Heart right ventricle (tissue), 16 donors: ENCODE measurements around the gene AGAP1. TPM values are rescaled to one million over a fixed set of nuclear protein-coding genes. Genes with fewer than 3 reads are reported as not detected.

ENCODE experiments used
- ATAC-seq, 8 donors: fragments of 200-7000 bp; cut with Tn5 transposase; one replicate each; pipeline ENCODE4 v1.9.1; 2020; ENCODE audit warnings: mild to moderate bottlenecking in 8 of 8, moderate library complexity in 8 of 8, moderate number of reproducible peaks in 1 of 8
- DNase-seq, 2 donors: peaks; one replicate each; pipeline ENCODE4 v3.0.0-alpha.2; 2020
- H3K27ac ChIP-seq, 10 donors: fragments of 200-600 bp; sonication (generic) in 2 of 10; one replicate each; pipeline versions ENCODE4 v1.5.0 to v1.8.0; 2020 to 2022; ENCODE audit warnings: mild to moderate bottlenecking in 3 of 10
- H3K27me3 ChIP-seq, 7 donors: fragments of 200-600 bp; one replicate each; pipeline ENCODE4 v1.8.0; 2021 to 2022; ENCODE audit warnings: mild to moderate bottlenecking in 2 of 7
- H3K36me3 ChIP-seq, 9 donors: fragments of 200-600 bp; sonication (generic) in 1 of 9; one replicate each; pipeline versions ENCODE4 v1.5.0 to v1.8.0; 2020 to 2022; ENCODE audit warnings: mild to moderate bottlenecking in 2 of 9
- H3K4me1 ChIP-seq, 9 donors: fragments of 200-600 bp; sonication (generic) in 1 of 9; one replicate each; pipeline versions ENCODE4 v1.5.0 to v1.8.0; 2020 to 2022; ENCODE audit warnings: mild to moderate bottlenecking in 4 of 9
- H3K4me3 ChIP-seq, 10 donors: fragments of 200-600 bp; sonication (generic) in 2 of 10; one replicate each; pipeline versions ENCODE4 v1.5.0 to v1.8.0; 2020 to 2022; ENCODE audit warnings: mild to moderate bottlenecking in 7 of 10, moderate library complexity in 2 of 10
- H3K9me3 ChIP-seq, 11 donors: fragments of 200-600 bp in 10 of 11; sonication (generic) in 2 of 11; one replicate each; pipeline versions ENCODE4 v1.5.0 to v1.8.0; 2013 to 2022; ENCODE audit warnings: mild to moderate bottlenecking in 2 of 11, control low read depth in 1 of 11, moderate library complexity in 1 of 11
- CTCF ChIP-seq, 9 donors: fragments of 200-600 bp; sonication (generic) in 2 of 9; IDR thresholded peaks; one replicate each; pipeline versions ENCODE4 v1.5.0 to v1.8.0; 2021 to 2022; ENCODE audit warnings: antibody characterized with exemption in 9 of 9, mild to moderate bottlenecking in 5 of 9, moderate library complexity in 1 of 9
- WGBS, 2 donors: extraction: QIAGEN DNeasy Blood & Tissue Kit; methylation state at CpG; one replicate each; pipeline ENCODE4 v1.1.7; 2013; ENCODE audit warnings: inconsistent platforms in 1 of 2; 5-methylcytosine and 5-hydroxymethylcytosine counted together
- intact Hi-C, 10 donors: fragments of 100-400 bp; cut with DNase I; formaldehyde crosslinking; loops; one replicate each; pipeline versions ENCODE4 v1.11.1 to v1.14.2; 2022
- polyA plus RNA-seq, 2 donors: library from polyadenylated mRNA; stranded (reverse); fragments of 200-250 nt; gene quantifications; one replicate each; pipeline ENCODE4 v1.2.3, GENCODE V29; 2013
- total RNA-seq, 10 donors: library from RNA; stranded (reverse); fragmentation: NEBNext Ultra II Directional in 3 of 10; extraction: Animal tissue kit (Norgen Biotek cat#: 25700) in 3 of 10; gene quantifications; one replicate each; pipeline versions ENCODE4 v1.2.1 to v1.2.4, GENCODE V29; 2021 to 2023
- donor health status: Arrhythmogenic right ventricular cardiomyopathy.
- donor health status: ischemic (EF 13 %, LVEDD 7.1; RV severe dilation, severe dysfunction).
- donor health status: healthy with polysubstance abuse.
- donor health status: DM: no; HTN: yes; CAD: no.
- donor health status: DM: no; HTN: no; CAD: no.
- donor health status: ischemic (EF 25% LVEDD 6.9; RV normal size, moderate dysfunction).
- donor health status: ischemic (EF 25% LVEDD 5.7; RV mildly dilated, moderate dysfunction).
- donor health status: healthy.
- donor health status: DM: yes; HTN: yes; CAD: no.
- donor health status: Ischemic cardiomyopathy.
- donor health status: ischemic (EF 35%, LVEDD 5.7; RV mildly dilated, moderate dysfunction).
- donor health status: nonischemic (EF 11% LVEDD 7.7; RV severe dilation, severe dysfunction).
- donor health status: DM: yes; HTN: yes; CAD: no.
- donor health status: PGD.
- donor health status: ischemic (EF 29% LVEDD 5.4; RV normal size, mild dysfunction).
- donor health status: nonischemic (EF 23%, LVEDD 6.1; RV moderate dilation, normal function).

The AGAP1 gene
- total and polyA plus RNA-seq, 12 donors: 3.5 to 29.2 (median 19.4) TPM

GRCh38 chr2:235566931-235567495 lies 73.2 kb downstream of the AGAP1 start:
- Histone ChIP-seq H3K4me1 (peaks cover 2 to 37% (median 21%) of the 10 kb centered on the region in 9 donors), H3K27me3 (no peaks in the 10 kb centered on the region), H3K4me3 (no peak overlapping the region), H3K36me3 (peaks cover 0 to 11% (median 0%) of the 10 kb centered on the region in 9 donors), H3K9me3 (peaks cover 0 to 10% (median 7%) of the 10 kb centered on the region in 11 donors), H3K27ac (no peak overlapping the region)
- intact Hi-C loops: no loop called here
- 79 to 85% methylated on average over 10 of the region's 10 CpGs for WGBS, 2 donors
- ATAC-seq (no peak), DNase-seq (no peak)
- TF ChIP-seq CTCF (IDR thresholded peaks at IDR 0.05): no peak

GRCh38 chr2:235567842-235568241 lies 74.0 kb downstream of the AGAP1 start:
- intact Hi-C loops: no loop called here
- H3K4me3 ChIP-seq: no peak overlapping the region
- TF ChIP-seq CTCF (IDR thresholded peaks at IDR 0.05): no peak
- ATAC-seq (no peak), DNase-seq (no peak)
- H3K27me3 ChIP-seq: no peaks in the 10 kb centered on the region
- no peak overlapping the region for H3K27ac ChIP-seq
- peaks cover 0 to 11% (median 0%) of the 10 kb centered on the region in 9 donors for H3K36me3 ChIP-seq
- WGBS, 2 donors: 83 to 95% methylated on average over 5 of the region's 5 CpGs
- peaks cover 0 to 10% (median 7%) of the 10 kb centered on the region in 11 donors for H3K9me3 ChIP-seq
- H3K4me1 ChIP-seq: peaks cover 2 to 29% (median 19%) of the 10 kb centered on the region in 9 donors

- peaks cover 0 to 11% (median 0%) of the 10 kb centered on the region in 9 donors for H3K36me3 ChIP-seq
- H3K9me3 ChIP-seq: peaks cover 0 to 10% (median 7%) of the 10 kb centered on the region in 11 donors
- H3K27ac ChIP-seq: no peak overlapping the region
- H3K4me1 ChIP-seq: peaks cover 2 to 28% (median 18%) of the 10 kb centered on the region in 9 donors
- DNase-seq (no peak), ATAC-seq (no peak)
- no peaks in the 10 kb centered on the region for H3K27me3 ChIP-seq
- intact Hi-C loops: no loop called here
- WGBS, 2 donors: 78 to 82% methylated on average over 9 of the region's 9 CpGs
- no peak overlapping the region for H3K4me3 ChIP-seq
- no peak for TF ChIP-seq CTCF (IDR thresholded peaks at IDR 0.05)
These were observed 74.6 kb downstream of the AGAP1 start for GRCh38 chr2:235568431-235568830.

GRCh38 chr2:235569837-235570236 lies 76.0 kb downstream of the AGAP1 start:
- Histone ChIP-seq H3K36me3 (peaks cover 0 to 11% (median 0%) of the 10 kb centered on the region in 9 donors), H3K27me3 (no peaks in the 10 kb centered on the region), H3K4me1 (peaks cover 0 to 26% (median 16%) of the 10 kb centered on the region in 9 donors), H3K9me3 (peaks cover 0 to 10% (median 7%) of the 10 kb centered on the region in 11 donors), H3K4me3 (no peak overlapping the region), H3K27ac (no peak overlapping the region)
- intact Hi-C loops: loop anchor here in 1 of 10 donors (10.0 kb wide), 1 partner anchor 125 kb away; no protein-coding TSS in a partner anchor
- no peak for TF ChIP-seq CTCF (IDR thresholded peaks at IDR 0.05)
- no peak for ATAC-seq
- DNase-seq: no peak
- 80 to 93% methylated on average over 7 of the region's 7 CpGs for whole genome bisulfite sequencing, 2 donors
